Heart left ventricle (tissue), 16 donors: Measurements from ENCODE around the gene MAPK7. TPM values are rescaled to one million over a fixed set of nuclear protein-coding genes. Genes with fewer than 3 reads are reported as not detected.
A peak's percentile ranks its signal among the peaks of the same experiment; 100 is the strongest.

Experiments
- ATAC-seq, 4 donors: fragments of 200-7000 bp; cut with Tn5 transposase; one replicate each; pipeline ENCODE4 v1.9.1; 2020 to 2022; ENCODE audit warnings: moderate library complexity in 4 of 4, mild to moderate bottlenecking in 3 of 4, moderate number of reproducible peaks in 1 of 4
- DNase-seq, 5 donors: peaks; one replicate each; pipeline ENCODE4 v3.0.0-alpha.2; 2020
- H3K27ac ChIP-seq, 12 donors: fragments of 200-600 bp; sonication (generic) in 4 of 12; one replicate each; pipeline versions ENCODE4 v1.5.0 to v1.8.0; 2016 to 2022; ENCODE audit warnings: mild to moderate bottlenecking in 2 of 12
- H3K27me3 ChIP-seq, 9 donors: fragments of 200-600 bp; sonication (generic) in 2 of 9; one replicate each; pipeline versions ENCODE4 v1.5.1 to v1.8.0; 2016 to 2022; ENCODE audit warnings: mild to moderate bottlenecking in 3 of 9
- H3K36me3 ChIP-seq, 9 donors: fragments of 200-600 bp; sonication (generic) in 2 of 9; one replicate each; pipeline versions ENCODE4 v1.5.0 to v1.8.0; 2018 to 2022; ENCODE audit warnings: mild to moderate bottlenecking in 2 of 9
- H3K4me1 ChIP-seq, 12 donors: fragments of 200-600 bp; sonication (generic) in 4 of 12; one replicate each; pipeline versions ENCODE4 v1.5.0 to v1.8.0; 2016 to 2022; ENCODE audit warnings: mild to moderate bottlenecking in 3 of 12
- H3K4me3 ChIP-seq, 12 donors: fragments of 200-600 bp; sonication (generic) in 4 of 12; one replicate each; pipeline versions ENCODE4 v1.5.0 to v1.8.0; 2017 to 2022; ENCODE audit warnings: mild to moderate bottlenecking in 9 of 12, moderate library complexity in 4 of 12
- H3K9me3 ChIP-seq, 12 donors: fragments of 200-600 bp; sonication (generic) in 4 of 12; one replicate each; pipeline versions ENCODE4 v1.5.0 to v1.8.0; 2016 to 2022; ENCODE audit warnings: mild to moderate bottlenecking in 1 of 12
- CTCF ChIP-seq, 12 donors: fragments of 200-600 bp; sonication (generic) in 4 of 12; IDR thresholded peaks; one replicate each; pipeline versions ENCODE4 v1.5.0 to v1.8.0; 2018 to 2022; ENCODE audit warnings: antibody characterized with exemption in 12 of 12, mild to moderate bottlenecking in 5 of 12
- POLR2A ChIP-seq, 2 donors: fragments of 450-650 bp; IDR thresholded peaks; one replicate each; pipeline ENCODE4 v1.6.1; 2017; ENCODE audit warnings: antibody characterized with exemption in 2 of 2, mild to moderate bottlenecking in 2 of 2, moderate library complexity in 2 of 2
- WGBS, 4 donors: extraction: QIAGEN DNeasy Blood & Tissue Kit in 2 of 4; methylation state at CpG; one replicate each; pipeline versions ENCODE4 v1.1.5 to v1.1.7; 2013 to 2018; 5-methylcytosine and 5-hydroxymethylcytosine counted together
- intact Hi-C, 10 donors: fragments of 100-400 bp; cut with DNase I; formaldehyde crosslinking; loops; one replicate each; pipeline versions ENCODE4 v1.11.1 to v1.14.2; 2022
- polyA plus RNA-seq, 2 donors: library from polyadenylated mRNA; stranded (reverse); fragments of 200-250 nt; gene quantifications; one replicate each; pipeline ENCODE4 v1.2.3, GENCODE V29; 2013
- total RNA-seq, 9 donors: library from RNA; depleted of rRNA in 2 of 9; stranded (reverse); fragments of >200 nt in 2 of 9; fragmentation: NEBNext Ultra II Directional in 3 of 9; extraction: Animal tissue kit (Norgen Biotek cat#: 25700) in 3 of 9; gene quantifications; one replicate each; pipeline versions ENCODE4 v1.1.0 to v1.2.4, GENCODE V29; 2016 to 2023
- donor health status: ischemic (EF 13 %, LVEDD 7.1; RV severe dilation, severe dysfunction).
- donor health status: healthy with polysubstance abuse.
- donor health status: DM: no; HTN: yes; CAD: no.
- donor health status: DM: no; HTN: no; CAD: no.
- donor health status: ischemic (EF 25% LVEDD 6.9; RV normal size, moderate dysfunction).
- donor health status: ischemic (EF 25% LVEDD 5.7; RV mildly dilated, moderate dysfunction).
- donor health status: healthy.
- donor health status: DM: yes; HTN: yes; CAD: no.
- donor health status: ischemic (EF 35%, LVEDD 5.7; RV mildly dilated, moderate dysfunction).
- donor health status: nonischemic (EF 11% LVEDD 7.7; RV severe dilation, severe dysfunction).
- donor health status: DM: yes; HTN: yes; CAD: no.
- donor health status: PGD.
- donor health status: ischemic (EF 29% LVEDD 5.4; RV normal size, mild dysfunction).
- donor health status: nonischemic (EF 23%, LVEDD 6.1; RV moderate dilation, normal function).

MAPK7 gene
- total and polyA plus RNA-seq, 11 donors, result 5.7 to 25.4 (median 12.1) TPM

- Histone ChIP-seq H3K4me1 (peaks cover 0 to 32% (median 13%) of the 10 kb centered on the region in 12 donors), H3K9me3 (no peaks in the 10 kb centered on the region), H3K36me3 (no peaks in the 10 kb centered on the region), H3K4me3 (no peak overlapping the region), H3K27me3 (no peaks in the 10 kb centered on the region), H3K27ac (no peak overlapping the region)
- DNase-seq, result peak in 1 of 5 donors; percentile 18
- no peak for TF ChIP-seq POLR2A (IDR thresholded peaks at IDR 0.05)
- TF ChIP-seq CTCF (IDR thresholded peaks at IDR 0.05), result no peak
- 65 to 73% (median 71%) methylated on average over 7 of the region's 7 CpGs for WGBS, 4 donors
- ATAC-seq, result no peak
- intact Hi-C loops, result no loop called here
Observed at GRCh38 chr17:19392303-19392702, 14.0 kb downstream of the MAPK7 start.

GRCh38 chr17:19397556-19398041 lies 19.3 kb downstream of the MAPK7 start:
- TF ChIP-seq POLR2A (IDR thresholded peaks at IDR 0.05) (no peak), CTCF (IDR thresholded peaks at IDR 0.05) (no peak)
- DNase-seq, result no peak
- ATAC-seq, result peak in 1 of 4 donors; percentile 8
- Histone ChIP-seq H3K9me3 (no peaks in the 10 kb centered on the region), H3K4me3 (no peak overlapping the region), H3K4me1 (peaks cover 0 to 31% (median 15%) of the 10 kb centered on the region in 12 donors), H3K36me3 (no peaks in the 10 kb centered on the region), H3K27me3 (no peaks in the 10 kb centered on the region), H3K27ac (peak overlapping the region in 8 of 12 donors; percentile 25 to 71 (median 46))
- 57 to 76% (median 71%) methylated on average over 4 to 6 of the region's 6 CpGs for WGBS, 4 donors
- intact Hi-C loops, result no loop called here

GRCh38 chr17:19398301-19399181 lies 20.2 kb downstream of the MAPK7 start:
- ATAC-seq (peak; percentile 81 to 92 (median 87)), DNase-seq (peak in 4 of 5 donors; percentile 46 to 76 (median 67))
- 62 to 71% (median 67%) methylated on average over 2 of the region's 2 CpGs for WGBS, 4 donors
- Histone ChIP-seq H3K4me3 (no peak overlapping the region), H3K9me3 (no peaks in the 10 kb centered on the region), H3K4me1 (peaks cover 0 to 31% (median 15%) of the 10 kb centered on the region in 12 donors), H3K36me3 (no peaks in the 10 kb centered on the region), H3K27ac (peak overlapping the region in 10 of 12 donors; percentile 8 to 71 (median 42)), H3K27me3 (no peaks in the 10 kb centered on the region)
- TF ChIP-seq POLR2A (IDR thresholded peaks at IDR 0.05), result no peak
- no peak for TF ChIP-seq CTCF (IDR thresholded peaks at IDR 0.05)
- intact Hi-C loops, result no loop called here

GRCh38 chr17:19399750-19400450 lies 21.6 kb downstream of the MAPK7 start:
- no peaks in the 10 kb centered on the region for H3K36me3 ChIP-seq
- intact Hi-C loops, result no loop called here
- no peaks in the 10 kb centered on the region for H3K27me3 ChIP-seq
- H3K4me3 ChIP-seq, result no peak overlapping the region
- ATAC-seq (no peak), DNase-seq (no peak)
- WGBS, 4 donors, result 79 to 95% (median 86%) methylated on average over 3 of the region's 3 CpGs
- H3K27ac ChIP-seq, result peak overlapping the region in 1 of 12 donors; percentile 37
- H3K4me1 ChIP-seq, result peaks cover 0 to 31% (median 15%) of the 10 kb centered on the region in 12 donors
- H3K9me3 ChIP-seq, result no peaks in the 10 kb centered on the region
- TF ChIP-seq CTCF (IDR thresholded peaks at IDR 0.05) (no peak), POLR2A (IDR thresholded peaks at IDR 0.05) (no peak)
